AG08395 (cell line): ENCODE measurements around the gene ZNF576.
"Not testable (repeated sequence)": the region's sequence is repeated elsewhere in the genome, so short reads cannot be mapped to it uniquely, and the experiment has no call there.

Experiments used
- DNase-seq: peaks from one replicate; pipeline ENCODE4 v3.0.0; 2012; ENCODE audit warnings: mixed read lengths, low spot score

The ZNF576 gene

DNA sequence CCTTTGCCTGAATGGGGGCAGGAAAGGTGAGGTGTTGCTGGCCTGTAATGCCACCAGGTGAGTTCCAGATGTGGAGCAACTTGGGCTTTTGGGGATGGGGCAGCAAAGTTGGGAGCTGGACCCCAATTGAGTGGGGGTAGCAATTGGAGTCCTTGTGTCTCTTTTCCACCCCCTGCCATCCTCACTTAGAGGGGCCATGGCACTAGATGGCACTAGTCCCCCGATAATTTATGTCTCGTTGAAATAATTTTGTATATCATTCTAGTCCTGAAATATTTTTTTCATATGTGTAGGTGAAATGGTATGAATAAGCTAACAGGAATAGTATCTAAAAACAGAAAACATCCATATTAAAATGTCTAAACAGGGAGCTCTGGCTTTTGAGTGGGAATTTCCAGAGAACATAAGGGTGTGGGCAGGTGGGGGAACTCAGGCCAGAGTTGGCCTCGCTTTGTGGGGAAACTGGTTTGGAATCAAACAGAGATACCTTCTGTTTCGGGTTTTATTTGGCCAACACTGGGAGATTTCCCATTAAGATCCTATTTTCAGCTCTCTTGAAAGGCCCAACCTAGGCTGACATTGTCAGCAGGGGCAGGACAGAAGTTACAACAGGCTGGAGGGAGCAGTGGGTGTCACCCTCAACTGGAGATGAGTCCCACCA is 3.4 kb downstream of the ZNF576 start:
- DNase-seq = no peak

DNA sequence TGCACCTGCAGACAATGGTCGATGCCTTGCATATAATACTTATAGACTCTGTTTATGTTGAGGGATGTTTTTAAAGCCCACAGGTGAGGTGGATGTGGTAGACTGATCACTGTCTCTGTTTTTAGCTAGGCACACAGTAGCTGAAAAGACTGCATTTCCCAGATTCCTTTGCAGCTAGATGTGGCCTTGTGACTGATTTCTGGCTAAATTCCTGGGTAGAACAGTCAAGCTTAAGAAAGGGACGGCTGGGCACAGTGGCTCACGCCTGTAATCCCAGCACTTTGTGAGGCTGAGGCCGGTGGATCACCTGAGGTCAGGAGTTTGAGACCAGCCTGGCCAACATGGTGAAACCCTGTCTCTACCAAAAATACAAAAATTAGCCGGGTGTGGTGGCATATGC is 3.9 kb downstream of the ZNF576 start:
- DNase-seq = not testable (repeated sequence)

DNA sequence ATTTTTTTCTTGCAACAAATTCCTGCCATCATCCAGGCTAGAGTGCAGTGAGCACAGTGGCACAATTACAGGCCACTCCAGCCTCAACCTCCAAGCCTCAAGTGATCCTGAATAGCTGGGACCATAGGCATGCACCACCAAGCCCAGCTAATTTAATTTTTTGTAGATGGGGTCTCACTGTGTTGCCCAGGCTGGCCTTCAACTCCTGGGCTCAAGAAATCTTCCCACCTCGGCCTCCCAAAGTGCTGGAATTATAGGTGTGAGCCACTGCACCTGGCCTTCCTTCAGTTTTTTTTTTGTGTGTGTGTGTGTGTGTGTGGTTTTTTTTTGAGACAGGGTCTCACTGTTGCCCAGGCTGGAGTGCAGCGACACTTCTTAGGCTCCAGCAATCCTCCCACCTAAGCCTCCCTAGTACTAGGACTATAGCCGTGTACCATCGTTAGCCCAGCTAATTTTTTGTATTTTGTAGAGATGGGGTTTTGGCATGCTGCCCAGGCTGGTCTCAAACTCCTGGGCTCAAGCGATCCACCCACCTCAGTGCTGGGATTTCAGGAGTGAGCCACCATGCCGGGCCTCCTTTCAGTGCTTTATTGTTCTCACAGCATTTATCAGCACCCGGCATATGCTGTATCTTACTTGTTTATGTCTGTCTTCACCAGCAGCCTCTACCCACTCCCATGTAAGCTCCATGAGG is 9.6 kb downstream of the ZNF576 start:
- no peak for DNase-seq

DNA sequence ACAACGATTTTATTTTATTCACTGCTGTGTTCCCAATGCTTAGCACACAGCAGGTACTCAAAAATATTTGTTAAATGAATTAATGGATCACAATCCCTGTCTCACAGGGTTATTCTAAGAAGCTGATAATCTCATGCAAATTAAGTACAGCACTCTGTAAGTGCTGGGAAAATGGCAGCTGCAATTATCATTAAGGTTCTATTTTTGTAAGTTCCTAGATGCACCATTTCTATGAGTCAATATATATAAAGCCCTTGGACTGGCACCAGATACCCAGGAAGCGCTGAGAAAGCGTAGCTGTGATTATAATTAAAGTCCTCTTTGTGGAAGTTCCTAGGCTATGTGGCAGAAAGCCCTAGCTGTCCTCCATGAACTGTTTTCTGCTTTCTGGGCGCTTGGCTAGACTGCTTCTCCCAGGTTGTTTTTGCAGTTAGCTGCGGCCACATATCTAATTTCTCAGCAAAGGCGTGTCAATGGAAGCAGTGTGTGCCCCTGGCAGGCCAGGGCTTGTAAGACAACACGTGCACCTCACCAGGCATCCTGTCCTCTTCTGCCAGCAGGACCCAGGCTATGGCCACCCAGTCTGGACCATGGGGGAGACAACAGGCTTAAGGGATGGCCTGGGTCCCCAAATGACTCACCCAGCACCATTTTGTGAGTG is 10.3 kb downstream of the ZNF576 start:
- DNase-seq = no peak

DNA sequence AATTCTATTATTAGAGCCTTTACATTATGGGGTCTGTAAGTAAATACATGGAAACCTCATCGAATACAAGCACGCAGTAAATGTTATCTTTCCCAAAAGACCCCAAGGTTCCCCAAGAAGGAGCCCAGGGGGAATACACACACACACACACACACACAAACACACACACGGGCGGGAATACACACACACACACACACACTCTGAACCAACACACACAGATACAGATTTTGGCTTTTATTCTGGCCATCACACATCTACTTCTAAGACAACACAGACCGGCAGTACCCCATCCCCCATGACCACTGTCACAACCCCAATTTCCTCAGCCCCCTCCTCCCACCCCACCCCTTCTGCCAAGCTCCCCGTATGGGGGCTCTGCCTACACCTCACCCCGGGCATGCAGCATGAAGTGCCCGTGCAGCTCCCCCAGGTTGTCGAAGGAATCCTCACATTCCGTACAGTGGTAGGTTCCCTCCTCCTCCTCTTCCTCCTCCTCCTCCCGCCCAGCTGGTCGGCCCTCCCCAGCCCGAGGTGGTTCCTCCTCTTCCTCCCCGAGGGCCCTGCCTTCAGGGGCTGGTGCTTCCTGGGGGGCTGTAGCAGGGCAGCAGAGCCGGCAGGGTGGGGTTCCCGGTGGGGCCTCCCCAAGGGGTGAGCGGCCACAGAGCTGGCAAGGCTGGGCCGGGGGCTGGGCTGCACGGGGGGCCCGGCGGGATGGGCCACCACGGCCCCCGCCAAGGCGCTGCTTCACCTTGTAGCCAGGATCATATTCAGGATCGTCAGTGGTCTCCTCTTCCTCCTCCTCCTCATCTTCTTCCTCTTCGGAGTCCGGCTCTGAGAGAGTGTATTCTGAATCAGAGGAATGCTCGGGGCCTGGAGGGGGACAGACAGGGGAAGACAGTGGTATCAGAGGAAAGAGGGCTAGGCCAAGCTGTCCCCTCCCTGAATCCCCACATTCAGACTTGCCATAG is 11.1 kb downstream of the ZNF576 start:
- no peak for DNase-seq

DNA sequence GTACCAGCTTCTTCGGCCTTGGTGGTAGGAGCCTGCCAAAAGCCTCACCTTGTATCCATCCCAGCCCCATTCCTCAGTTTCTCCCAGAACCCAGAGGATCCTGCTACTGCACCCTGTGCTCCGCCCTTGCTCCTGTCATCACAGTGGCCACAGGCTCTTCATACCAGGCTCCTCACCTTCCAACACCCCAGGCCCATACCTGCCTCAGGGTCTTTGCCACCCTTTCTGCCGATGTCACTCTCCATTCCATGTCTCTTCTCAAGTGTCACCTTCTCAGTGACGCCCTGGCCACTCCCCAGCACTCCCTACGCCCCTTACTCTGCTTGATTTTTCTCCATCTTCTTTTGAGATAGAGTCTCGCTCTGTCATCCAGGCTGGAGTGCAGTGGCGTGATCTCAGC is 13.5 kb downstream of the ZNF576 start:
- DNase-seq = no peak

DNA sequence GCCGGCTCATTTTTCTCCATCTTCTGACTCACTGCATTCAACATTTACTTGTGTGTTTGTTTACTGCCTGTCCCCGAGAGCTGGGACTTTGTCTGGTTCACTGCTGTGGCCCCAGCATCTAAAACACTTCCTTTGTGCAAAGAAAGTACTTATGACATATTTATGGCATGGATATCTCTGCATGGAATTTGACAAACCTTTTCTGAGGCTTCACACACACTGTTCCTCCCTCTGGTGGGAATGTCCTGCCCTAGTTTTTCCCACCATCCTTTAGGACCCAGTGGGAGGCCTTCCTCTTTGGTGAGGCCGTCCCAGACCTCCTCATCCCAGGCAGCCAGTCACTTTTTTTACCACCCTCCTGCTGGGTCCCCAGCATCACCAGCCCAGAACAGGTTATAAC is 14.1 kb downstream of the ZNF576 start:
- no peak for DNase-seq

DNA sequence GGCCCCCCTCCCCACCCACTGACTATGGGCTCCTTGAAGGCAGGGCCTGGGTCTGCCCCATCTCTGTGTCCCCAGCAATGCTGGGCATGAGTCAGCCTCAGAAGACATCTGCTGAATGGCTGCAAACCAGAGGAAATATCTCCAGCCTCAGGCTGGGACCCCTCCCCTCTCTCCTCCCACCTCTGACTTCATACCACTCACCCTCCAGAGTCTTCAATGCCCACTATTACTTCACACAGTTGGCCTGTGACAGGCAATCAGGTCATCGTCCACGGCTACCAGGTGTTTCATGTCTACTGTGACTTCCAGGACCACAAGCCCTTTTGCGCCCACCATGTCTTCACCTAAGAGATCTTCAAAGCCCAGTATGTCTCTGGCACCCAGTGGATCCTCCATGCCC is 15.4 kb downstream of the ZNF576 start, which contains the start of gene SRRM5:
TSS of gene SRRM5 (plus strand) at position 301 of the 400 bp plus-strand sequence. CDS start at position 335, 34 bp downstream.
- DNase-seq = no peak

DNA sequence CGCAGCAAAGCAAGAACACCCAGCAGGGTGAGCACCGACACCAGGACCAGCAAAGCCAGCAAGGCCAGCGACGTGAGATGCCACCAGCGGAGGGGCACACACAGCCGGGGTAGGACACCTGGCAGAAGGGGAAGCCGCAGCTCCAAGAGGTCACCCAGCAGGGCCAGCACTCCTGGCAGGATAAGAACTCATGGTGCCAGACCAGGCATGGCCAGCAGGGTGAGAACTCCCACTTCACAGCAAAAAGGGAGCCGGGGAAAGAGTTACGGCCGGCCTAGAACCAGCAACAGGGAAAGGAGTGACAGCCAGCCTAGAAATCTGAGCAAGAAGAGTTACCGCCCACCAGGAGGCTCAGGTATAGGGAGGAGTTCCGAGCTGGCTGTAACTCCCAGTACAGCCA is 16.0 kb downstream of the ZNF576 start:
- no peak for DNase-seq

DNA sequence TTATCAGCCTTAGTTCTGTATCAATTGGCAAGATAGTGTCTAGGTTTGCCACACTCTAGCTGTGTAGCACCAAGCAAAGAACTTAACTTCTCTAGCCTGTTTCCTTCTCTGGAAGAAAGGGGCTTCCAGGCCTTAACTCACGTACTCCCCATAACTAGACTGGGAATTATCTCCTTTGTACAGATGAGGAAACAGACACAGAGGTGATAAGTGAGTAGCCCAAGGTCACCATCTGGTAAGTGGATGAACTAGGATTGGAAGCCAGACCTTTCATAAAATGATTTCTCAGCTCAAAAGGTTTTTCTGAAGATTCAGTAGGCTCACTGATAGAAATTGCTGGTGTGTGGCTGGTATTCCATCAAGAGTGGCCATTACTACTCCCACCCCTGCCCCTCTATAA is 19.9 kb downstream of the ZNF576 start:
- DNase-seq = no peak

DNA sequence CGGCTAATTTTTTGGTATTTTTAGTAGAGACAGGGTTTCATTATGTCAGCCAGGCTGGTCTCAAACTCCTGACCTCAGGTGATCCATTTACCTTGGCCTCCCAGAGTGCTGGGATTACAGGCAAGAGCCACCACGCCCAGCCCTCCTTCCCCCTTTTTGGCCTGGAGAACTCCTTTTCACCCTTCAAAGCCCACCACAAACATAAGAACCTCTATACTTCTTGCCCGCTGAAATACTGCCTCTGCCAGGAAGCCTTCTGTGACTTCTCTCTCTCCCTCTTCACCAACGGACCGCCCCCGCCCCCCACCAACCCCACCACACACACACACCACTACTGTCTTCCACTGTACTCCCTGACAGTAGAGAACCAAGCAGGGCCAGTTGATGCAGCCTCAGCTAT is 20.6 kb downstream of the ZNF576 start:
- DNase-seq = no peak

DNA sequence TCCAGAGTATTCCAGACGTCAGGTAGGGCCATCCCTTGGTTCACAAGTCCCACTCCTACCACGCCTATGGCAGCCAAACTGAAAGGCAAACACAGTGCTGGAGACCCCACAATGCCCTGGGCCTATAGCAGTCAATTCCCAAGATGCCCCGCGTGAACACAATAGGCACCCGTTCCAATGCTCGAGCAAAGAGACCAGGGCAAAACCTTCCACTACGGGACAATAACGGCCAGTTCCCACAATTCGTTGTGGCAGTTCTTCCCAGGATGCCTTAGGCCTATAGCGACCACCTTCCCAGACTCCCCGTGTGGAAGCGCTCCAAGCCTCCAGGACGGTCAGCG is 22.5 kb downstream of the ZNF576 start:
- DNase-seq = peak; percentile 31

DNA sequence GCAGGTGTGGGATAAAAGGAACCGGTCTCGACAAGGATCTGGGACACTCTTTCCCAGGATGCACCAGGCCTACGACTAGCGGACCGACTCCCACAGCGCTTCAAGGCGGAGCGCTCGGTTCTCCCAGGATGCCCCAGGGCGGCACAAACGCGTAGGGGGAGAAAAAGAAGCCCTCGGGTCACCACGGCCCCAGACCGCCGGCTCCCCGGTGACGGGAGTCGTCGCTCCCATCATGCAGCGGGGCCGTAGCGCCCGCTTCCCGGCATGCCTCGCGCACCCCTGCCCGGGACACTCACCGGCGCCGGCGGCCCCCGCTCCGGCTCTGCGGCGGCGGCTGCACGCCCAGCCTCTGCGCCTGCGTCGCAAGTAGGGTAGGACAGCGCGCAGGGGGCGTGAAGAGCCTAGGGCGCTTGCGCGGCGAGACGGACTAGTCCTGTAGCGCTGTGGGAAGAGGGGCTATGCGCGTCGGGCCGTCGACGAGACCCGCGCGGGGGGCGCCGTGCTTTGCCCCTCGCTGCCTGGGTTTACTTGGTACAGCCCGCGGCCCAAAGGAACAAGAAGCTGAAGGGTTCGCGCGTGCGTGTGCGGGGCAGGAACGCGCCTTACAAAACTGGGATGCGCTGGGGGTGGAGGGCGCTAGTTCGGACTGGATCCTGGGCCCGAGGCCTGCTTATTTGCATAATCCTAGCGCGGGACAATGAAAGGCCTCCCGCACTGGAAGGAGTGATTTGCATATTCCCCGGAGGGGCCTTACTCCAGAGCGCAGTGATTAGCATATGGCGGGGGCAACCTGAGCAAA is 23.1 kb downstream of the ZNF576 start, which contains the start of gene ZNF428:
TSS of gene ZNF428 (minus strand) at position 368 of the 799 bp plus-strand sequence. CDS start 5,325 bp downstream, outside the sequence.
- peak; percentile 98 for DNase-seq

DNA sequence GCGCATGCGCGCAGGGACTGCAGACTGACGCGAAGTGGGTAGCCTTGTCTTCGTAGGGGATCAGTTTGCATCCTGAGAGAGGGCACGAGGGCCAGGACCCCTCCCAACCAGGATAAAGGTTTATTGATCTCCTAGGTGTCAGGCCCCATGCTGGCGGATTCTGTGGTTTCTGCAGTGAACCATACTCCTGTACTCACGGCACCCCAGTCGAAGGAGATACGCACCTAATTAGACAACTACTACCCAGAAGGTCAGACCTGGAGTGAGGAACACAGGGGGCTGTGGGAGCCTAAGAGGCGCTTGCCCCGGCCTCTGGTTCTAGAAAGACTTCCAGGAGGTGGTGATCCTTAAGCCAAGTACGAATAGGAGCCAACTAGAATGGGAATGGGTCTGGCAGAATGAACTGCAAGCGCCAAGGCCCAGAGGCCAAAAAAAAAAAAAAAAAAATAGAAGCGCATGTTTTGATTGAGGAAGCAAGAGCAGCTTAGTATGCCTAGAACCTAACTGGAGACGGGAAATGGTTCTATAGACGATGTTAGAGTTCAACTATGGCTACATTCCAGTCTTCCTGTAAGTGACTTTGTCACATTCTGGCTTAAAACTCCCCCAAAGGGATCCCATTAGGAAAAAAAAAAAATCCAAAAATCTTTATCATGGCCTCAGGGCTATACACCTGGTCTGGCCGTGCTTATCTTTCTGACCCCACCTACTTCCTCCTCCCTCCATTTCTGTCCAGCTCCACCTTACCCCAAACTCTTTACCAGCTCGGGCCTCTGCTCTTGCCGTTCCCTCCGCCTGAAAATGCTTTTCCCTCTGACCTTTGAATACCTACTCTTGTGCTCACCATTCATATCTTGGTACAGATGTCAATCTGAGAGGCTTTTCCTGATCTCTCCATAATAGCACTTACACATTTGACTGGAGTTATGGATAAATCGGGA is 23.9 kb downstream of the ZNF576 start:
- DNase-seq = no peak

DNA sequence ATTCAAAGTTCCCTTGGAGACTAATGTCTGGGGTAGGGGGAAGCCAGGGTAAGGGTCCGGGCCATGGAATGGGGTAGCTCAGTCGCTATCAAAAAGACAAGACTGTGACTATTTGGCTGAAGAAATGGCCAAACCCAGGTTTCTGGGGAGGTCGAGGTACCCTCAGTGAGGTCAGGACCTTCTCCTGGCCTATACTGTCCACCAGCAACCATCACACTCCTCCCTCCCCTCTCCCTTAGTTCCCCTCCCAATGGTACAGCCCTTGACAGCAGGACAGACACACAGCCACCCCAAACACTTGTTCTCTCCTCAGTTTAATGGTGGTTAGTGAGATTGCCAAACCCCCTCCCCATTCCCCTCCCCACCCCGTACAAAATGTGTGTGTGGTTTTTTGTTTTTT is 25.7 kb downstream of the ZNF576 start:
- DNase-seq = no peak

DNA sequence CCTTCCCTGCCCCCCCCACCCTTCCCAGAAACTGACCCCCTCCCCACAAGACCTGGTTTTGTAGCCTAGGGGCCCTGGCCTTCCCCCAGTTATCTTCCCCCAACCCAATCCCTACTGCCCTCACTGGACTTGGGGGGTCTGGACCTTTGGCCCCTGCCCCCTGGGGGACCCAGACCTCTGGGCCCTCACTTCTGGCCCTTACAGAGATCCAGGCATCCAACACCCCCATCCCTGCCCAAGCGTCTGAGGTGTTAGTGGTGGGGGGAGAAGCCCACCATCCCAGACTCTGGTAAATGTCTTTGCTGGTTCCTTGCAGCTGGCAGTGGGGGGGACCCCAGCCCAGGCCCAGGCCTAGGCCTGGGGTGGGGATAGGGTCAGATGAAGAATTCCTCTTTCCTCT is 26.6 kb downstream of the ZNF576 start:
- DNase-seq = no peak

DNA sequence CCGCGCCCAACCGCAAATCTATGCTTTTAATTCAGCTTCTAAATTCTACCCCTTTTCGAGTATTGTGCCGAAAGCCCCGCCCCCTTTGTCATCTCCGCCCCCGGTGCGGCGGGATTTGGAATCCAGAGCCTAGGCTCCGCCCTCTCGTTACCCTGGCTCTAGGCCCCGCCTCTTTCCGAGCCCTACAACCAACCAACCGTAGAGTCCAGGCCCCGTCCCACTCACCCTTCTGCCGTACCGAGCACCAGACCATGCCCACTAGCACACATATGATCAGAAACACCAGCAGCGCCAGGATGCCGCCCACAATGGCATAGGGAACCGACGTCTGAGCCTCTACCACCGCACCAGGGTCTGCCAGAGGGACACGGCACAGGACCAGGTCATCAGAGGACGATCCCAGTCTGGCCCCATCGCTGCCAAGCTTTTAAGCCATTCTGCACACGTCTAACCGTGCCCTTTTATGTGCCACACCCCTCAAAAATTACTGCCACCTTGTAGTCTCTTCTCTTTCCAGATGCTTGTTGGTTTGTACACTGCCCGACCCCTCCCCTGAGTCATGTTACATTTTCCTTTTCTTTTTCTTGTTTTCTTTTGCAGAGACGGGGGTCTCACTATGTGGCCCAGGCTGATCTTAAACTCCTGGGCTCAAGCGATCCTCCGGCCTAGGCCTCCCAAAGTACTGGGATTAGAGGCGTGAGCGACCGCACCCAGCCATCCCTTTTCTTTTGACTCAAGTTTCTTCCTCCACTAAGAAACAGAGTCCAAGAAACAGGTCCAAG is 27.7 kb downstream of the ZNF576 start:
- no peak for DNase-seq

DNA sequence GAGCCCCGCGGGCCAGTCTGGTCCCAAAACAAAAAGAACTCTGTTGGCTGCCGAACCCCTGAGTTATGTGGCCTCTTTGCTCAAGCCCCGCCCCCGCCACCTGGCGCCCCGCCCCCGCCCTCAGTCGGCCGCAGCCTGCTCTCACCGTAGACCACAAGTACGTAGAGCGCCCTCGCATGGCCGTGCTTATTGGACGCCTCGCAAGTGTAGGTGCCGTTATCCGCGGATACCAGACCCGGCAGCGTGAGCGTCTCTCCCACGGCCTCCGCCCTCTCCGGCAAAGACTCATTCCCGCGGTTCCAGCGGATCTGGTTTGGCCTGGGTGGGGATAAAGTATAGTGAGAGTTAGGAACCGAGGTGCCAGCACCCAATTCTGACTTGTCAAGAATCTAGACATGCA is 28.5 kb downstream of the ZNF576 start:
- no peak for DNase-seq

DNA sequence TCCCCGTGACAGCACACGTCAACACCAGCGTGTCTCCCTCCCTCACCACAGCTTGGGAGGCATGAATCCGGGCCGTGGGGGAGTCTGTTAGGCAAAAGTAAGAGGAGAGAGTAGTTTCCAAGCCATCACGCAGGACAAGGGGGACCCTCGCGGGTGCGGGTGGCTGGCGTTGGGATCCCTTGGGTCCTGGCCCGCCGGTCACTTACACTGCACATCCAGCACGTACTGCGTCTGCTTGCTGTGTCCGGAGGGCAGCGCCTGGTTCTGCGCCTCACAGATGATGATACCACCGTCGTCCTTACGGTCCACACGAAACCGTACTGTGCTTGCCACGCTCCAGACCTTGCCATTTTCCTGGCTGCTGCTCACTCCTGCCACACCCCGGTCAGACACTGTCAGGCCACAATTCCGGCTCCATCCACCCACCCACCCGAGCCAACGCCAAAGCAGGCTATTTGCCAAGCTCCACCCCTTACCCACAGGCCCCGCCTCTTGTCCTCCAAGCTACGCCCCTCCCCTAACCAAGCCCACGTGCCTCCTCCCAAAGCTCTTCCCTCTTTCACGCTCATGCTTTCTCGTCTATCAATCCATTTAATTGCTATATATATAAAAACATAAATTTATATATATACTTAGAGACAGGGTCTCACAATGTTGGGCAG is 29.7 kb downstream of the ZNF576 start:
- no peak for DNase-seq
